HL-60 (cell line): Measurements from ENCODE around the gene F2RL3.

Experiments used
- CTCF ChIP-seq: IDR thresholded peaks from one replicate; pipeline ENCODE4 v1.5.1; 2011; ENCODE audit warnings: low read length, control low read depth, inconsistent platforms; ENCODE audit not compliant: insufficient read depth
- POLR2AphosphoS5 ChIP-seq: IDR thresholded peaks from 2 replicates; pipeline ENCODE4 v1.6.1; 2012; ENCODE audit warnings: low read depth

DNA sequence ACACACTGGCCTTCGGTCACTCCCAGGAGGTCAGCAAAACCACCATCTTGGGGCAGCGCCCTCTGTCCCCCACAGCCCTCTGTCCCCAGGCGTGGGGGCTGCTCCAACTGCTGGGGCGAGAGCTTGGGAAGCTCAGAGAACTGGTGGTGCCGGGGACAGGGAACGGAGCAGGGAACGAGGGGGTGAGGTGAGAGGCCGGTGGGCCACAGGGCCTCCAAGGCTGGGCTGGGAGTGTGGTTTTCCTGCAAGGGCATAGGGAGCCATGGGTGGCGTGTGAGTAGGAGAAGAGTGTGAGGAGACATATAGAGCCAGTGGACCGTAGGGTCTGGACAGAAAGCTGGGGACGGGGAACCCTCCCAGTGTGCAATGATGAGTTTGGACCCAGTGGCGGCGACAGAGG, 34.1 kb downstream of the F2RL3 start:
- TF ChIP-seq CTCF (no peak), POLR2AphosphoS5 (no peak)
